Measurements from ENCODE around the gene SMC1A.

Gene SMC1A

GRCh38 chrX:53438832-53439230, 16.4 kb upstream of the SMC1A start:
- no peak for TF ChIP-seq CTCF (IDR thresholded peaks at IDR 0.05; ENCODE audit: borderline replicate concordance, control extremely low read depth, extremely low read depth, insufficient read depth, missing control alignments)
- in situ Hi-C loops (cut with MboI; ENCODE audit: low sequenced_read_pairs, unreplicated experiment): no loop called here
- no peak for DNase-seq (ENCODE audit: low spot score)

GRCh38 chrX:53438174-53438831, 15.8 kb upstream of the SMC1A start:
- no peak for TF ChIP-seq CTCF (IDR thresholded peaks at IDR 0.05; ENCODE audit: borderline replicate concordance, control extremely low read depth, extremely low read depth, insufficient read depth, missing control alignments)
- DNase-seq (ENCODE audit: low spot score): no peak
- in situ Hi-C loops (cut with MboI; ENCODE audit: low sequenced_read_pairs, unreplicated experiment): no loop called here

GRCh38 chrX:53437206-53437605, 14.8 kb upstream of the SMC1A start:
- no peak for TF ChIP-seq CTCF (IDR thresholded peaks at IDR 0.05; ENCODE audit: borderline replicate concordance, control extremely low read depth, extremely low read depth, insufficient read depth, missing control alignments)
- in situ Hi-C loops (cut with MboI; ENCODE audit: low sequenced_read_pairs, unreplicated experiment): no loop called here
- no peak for DNase-seq (ENCODE audit: low spot score)

- TF ChIP-seq CTCF (IDR thresholded peaks at IDR 0.05; ENCODE audit: borderline replicate concordance, control extremely low read depth, extremely low read depth, insufficient read depth, missing control alignments): peak; percentile 91
- in situ Hi-C loops (cut with MboI; ENCODE audit: low sequenced_read_pairs, unreplicated experiment): no loop called here
- peak; percentile 70 for DNase-seq (ENCODE audit: low spot score)
These were observed 13.5 kb upstream of the SMC1A start for GRCh38 chrX:53435997-53436396.

- in situ Hi-C loops (cut with MboI; ENCODE audit: low sequenced_read_pairs, unreplicated experiment): no loop called here
- no peak for TF ChIP-seq CTCF (IDR thresholded peaks at IDR 0.05; ENCODE audit: borderline replicate concordance, control extremely low read depth, extremely low read depth, insufficient read depth, missing control alignments)
- DNase-seq (ENCODE audit: low spot score): peak; percentile 88
These were observed 11.5 kb upstream of the SMC1A start, which contains the start of gene HSD17B10 for GRCh38 chrX:53433651-53434639. Gene HSD17B10 (minus strand): TSS chrX:53434370. CDS start chrX:53434345, 25 bp downstream.

GRCh38 chrX:53430231-53430630, 7.8 kb upstream of the SMC1A start:
- DNase-seq (ENCODE audit: low spot score): no peak
- TF ChIP-seq CTCF (IDR thresholded peaks at IDR 0.05; ENCODE audit: borderline replicate concordance, control extremely low read depth, extremely low read depth, insufficient read depth, missing control alignments): no peak
- in situ Hi-C loops (cut with MboI; ENCODE audit: low sequenced_read_pairs, unreplicated experiment): no loop called here
